Activated T-helper 2 cell treated with anti-CD3 and anti-CD28 coated beads, Interferon-gamma antibody, Interleukin-2, Interleukin-4, amounts not matched to agents 10 μg/mL and 5 μg/mL and 100 μg/mL, durations not matched to agents 14 hours and 24 hours and 36 hours (primary cell): ENCODE measurements around the gene ZBTB21. TPM values are rescaled to one million over a fixed set of nuclear protein-coding genes. Genes with fewer than 3 reads are reported as not detected.
A peak's percentile ranks its signal among the peaks of the same experiment; 100 is the strongest.

ENCODE experiments used
- DNase-seq: peaks from one replicate; pipeline ENCODE4 v3.0.0; 2021; ENCODE audit warnings: low spot score
- H3K27ac Mint-ChIP-seq: one replicate; pipeline ENCODE4 v1.8.0; 2021; ENCODE audit warnings: mixed read lengths
- H3K27me3 Mint-ChIP-seq: one replicate; pipeline ENCODE4 v1.8.0; 2021; ENCODE audit warnings: low read depth, mixed read lengths
- H3K36me3 Mint-ChIP-seq: one replicate; pipeline ENCODE4 v1.8.0; 2021; ENCODE audit warnings: low read depth, mixed read lengths
- H3K4me1 Mint-ChIP-seq: one replicate; pipeline ENCODE4 v1.8.0; 2021; ENCODE audit warnings: low read depth, mixed read lengths
- H3K4me3 Mint-ChIP-seq: one replicate; pipeline ENCODE4 v1.8.0; 2021; ENCODE audit warnings: low read depth, mild to moderate bottlenecking, moderate library complexity, mixed read lengths
- H3K9me3 Mint-ChIP-seq: one replicate; pipeline ENCODE4 v1.8.0; 2021; ENCODE audit warnings: mixed read lengths
- intact Hi-C: fragments of 100-400 bp; cut with micrococcal nuclease; formaldehyde crosslinking; loops from one replicate; pipeline ENCODE4 v1.15.1; 2023
- total RNA-seq: library from RNA; stranded (reverse); gene quantifications from 2 replicates; pipeline ENCODE4 v1.2.3, GENCODE V29; 2022

The ZBTB21 gene
- total RNA-seq, result 24.5 and 25.7 TPM in 2 replicates

DNA sequence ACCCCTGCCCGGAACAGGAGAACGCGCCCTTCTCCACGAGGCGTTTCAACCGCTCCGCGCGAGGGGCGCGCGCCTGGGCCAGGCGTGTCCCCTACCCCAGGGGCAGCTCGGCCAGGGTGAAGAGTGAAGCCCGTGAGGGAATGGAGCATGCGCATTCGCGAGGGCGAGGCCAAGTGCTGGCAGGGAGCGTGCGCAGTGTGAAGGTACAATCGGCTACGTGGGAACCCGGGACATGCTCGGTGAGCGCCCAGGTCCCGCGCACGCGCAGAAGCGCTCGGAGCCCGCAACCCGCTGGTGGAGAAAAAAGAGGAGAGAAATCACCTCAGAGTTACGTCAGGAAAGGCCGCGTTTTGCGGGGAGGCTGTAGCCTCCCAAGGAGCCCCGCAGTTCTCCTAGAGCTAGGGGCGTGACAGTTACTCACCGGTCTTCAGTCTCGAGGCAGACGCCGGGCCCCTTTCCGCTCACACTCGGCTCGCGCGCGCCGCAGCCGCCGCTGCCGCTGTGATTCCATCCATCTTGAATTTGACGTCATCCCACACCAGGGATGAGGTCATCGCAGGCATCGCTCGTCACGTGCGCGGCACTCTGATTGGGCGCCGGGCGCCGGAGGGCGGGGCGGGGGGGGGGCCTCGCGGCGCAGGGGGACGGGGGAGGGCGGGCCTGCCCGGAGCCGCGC is at the start of gene ZBTB21:
Gene ZBTB21, minus strand, starts transcription at position 530 of the 676 bp plus-strand sequence. CDS start 16,265 bp downstream, outside the sequence.
- peaks cover 9% of the 10 kb centered on the region for H3K9me3 Mint-ChIP-seq
- peaks cover 25% of the 10 kb centered on the region for H3K4me1 Mint-ChIP-seq
- H3K27ac Mint-ChIP-seq, result peak within 1 kb of the TSS; percentile 99
- peaks cover 18% of the 10 kb centered on the region for H3K27me3 Mint-ChIP-seq
- H3K4me3 Mint-ChIP-seq, result peak within 1 kb of the TSS; percentile 94
- intact Hi-C loops, result loop anchor here (1.0 to 10.0 kb wide), 4 partner anchors 8 to 395 kb away; partner anchors contain the start of genes PRDM15 and UBASH3A
- H3K36me3 Mint-ChIP-seq, result peaks cover 32% of the 10 kb centered on the region
- peak; percentile 97 for DNase-seq

DNA sequence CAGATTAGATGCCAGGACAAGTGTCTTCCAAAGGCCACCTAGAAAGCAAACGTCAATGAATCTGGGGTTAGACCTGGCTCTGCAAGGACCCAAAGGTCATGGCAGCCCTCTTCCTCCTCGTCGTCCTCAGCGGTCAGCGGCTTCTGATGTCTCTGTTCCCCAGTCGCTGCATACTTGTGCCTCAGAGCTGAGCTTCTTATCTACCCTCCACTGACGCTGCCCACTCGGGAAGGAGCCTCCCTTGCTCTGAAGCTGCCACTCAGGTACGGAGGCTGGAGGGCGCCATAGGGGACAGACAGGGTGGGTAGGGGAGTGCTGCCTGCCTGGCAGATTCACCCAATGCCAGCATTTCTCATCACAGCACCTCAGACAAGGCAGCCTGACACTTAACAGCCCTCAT is 49.6 kb upstream of the ZBTB21 start:
- Mint-ChIP-seq H3K27ac (no peak overlapping the region), H3K4me1 (peaks cover 42% of the 10 kb centered on the region), H3K4me3 (no peak overlapping the region), H3K9me3 (no peaks in the 10 kb centered on the region), H3K36me3 (no peaks in the 10 kb centered on the region), H3K27me3 (peaks cover 4% of the 10 kb centered on the region)
- intact Hi-C loops, result loop anchor here (5.0 kb wide), 1 partner anchor 48 kb away; no protein-coding TSS in a partner anchor
- no peak for DNase-seq

DNA sequence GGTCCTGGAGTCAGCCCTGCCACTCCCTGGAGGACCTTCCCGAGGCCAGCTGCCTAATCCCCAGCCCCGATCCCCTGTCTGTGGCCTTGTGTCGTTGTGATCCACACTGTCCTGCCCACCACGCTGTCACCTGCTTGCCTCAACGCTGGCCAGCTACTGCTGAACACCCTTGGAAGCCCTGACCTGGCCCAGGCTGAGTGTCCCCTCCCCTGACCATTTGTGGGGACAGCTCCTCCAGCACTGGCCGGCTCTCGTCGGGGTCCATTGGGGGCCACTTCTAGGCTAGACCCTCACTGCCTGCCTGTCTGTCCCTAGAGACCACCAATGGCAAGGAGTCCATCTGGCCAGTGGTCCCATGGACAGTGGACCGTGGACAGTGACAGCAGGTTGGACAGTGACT is 49.0 kb upstream of the ZBTB21 start:
- H3K9me3 Mint-ChIP-seq, result no peaks in the 10 kb centered on the region
- H3K27me3 Mint-ChIP-seq, result peaks cover 4% of the 10 kb centered on the region
- H3K36me3 Mint-ChIP-seq, result no peaks in the 10 kb centered on the region
- no peak overlapping the region for H3K4me3 Mint-ChIP-seq
- no peak overlapping the region for H3K27ac Mint-ChIP-seq
- DNase-seq, result no peak
- peaks cover 38% of the 10 kb centered on the region for H3K4me1 Mint-ChIP-seq
- intact Hi-C loops, result no loop called here

DNA sequence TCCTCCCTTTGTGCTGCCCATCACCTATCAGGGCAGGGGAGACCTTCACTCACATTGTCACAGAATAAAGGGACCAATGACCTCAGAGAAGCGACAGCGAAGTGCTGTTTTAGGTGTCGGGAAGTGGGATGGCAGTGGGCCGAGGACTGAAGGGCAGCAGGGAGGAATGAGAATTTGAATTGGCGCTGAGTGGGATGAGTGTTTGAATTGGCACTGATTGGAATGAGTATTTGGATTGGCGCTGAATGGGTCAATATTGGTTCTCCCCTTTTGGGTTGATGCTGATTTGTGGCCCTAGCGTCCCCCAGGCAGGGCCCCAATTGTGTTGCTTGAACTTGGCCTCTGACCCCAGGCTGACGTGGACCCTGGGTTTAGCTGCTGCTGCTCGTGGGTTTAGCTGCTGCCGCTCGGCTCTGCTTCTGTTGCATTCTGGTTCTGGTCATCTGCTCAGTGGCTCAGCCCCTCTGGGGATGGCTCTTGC is 48.5 kb upstream of the ZBTB21 start:
- H3K27ac Mint-ChIP-seq, result no peak overlapping the region

GRCh38 chr21:42057851-42058437 is 47.8 kb upstream of the ZBTB21 start:
- intact Hi-C loops, result no loop called here
- Mint-ChIP-seq H3K36me3 (no peaks in the 10 kb centered on the region), H3K4me3 (no peak overlapping the region), H3K27me3 (peaks cover 7% of the 10 kb centered on the region), H3K27ac (no peak overlapping the region), H3K4me1 (peaks cover 27% of the 10 kb centered on the region), H3K9me3 (no peaks in the 10 kb centered on the region)
- DNase-seq, result no peak

More for the DNA sequence above, 48.5 kb upstream of the ZBTB21 start:
- Mint-ChIP-seq H3K27me3 (peaks cover 4% of the 10 kb centered on the region), H3K4me1 (peaks cover 33% of the 10 kb centered on the region), H3K36me3 (no peaks in the 10 kb centered on the region), H3K9me3 (no peaks in the 10 kb centered on the region), H3K4me3 (no peak overlapping the region)
- intact Hi-C loops, result no loop called here
- no peak for DNase-seq

- H3K36me3 Mint-ChIP-seq, result no peaks in the 10 kb centered on the region
- H3K4me3 Mint-ChIP-seq, result no peak overlapping the region
- no peak for DNase-seq
- peaks cover 21% of the 10 kb centered on the region for H3K4me1 Mint-ChIP-seq
- H3K27ac Mint-ChIP-seq, result no peak overlapping the region
- H3K9me3 Mint-ChIP-seq, result no peaks in the 10 kb centered on the region
- intact Hi-C loops, result no loop called here
- H3K27me3 Mint-ChIP-seq, result peaks cover 13% of the 10 kb centered on the region
Measured at GRCh38 chr21:42056996-42057689, 47.0 kb upstream of the ZBTB21 start.

GRCh38 chr21:42056468-42056867 is 46.3 kb upstream of the ZBTB21 start:
- Mint-ChIP-seq H3K4me3 (no peak overlapping the region), H3K9me3 (no peaks in the 10 kb centered on the region), H3K27me3 (peaks cover 13% of the 10 kb centered on the region), H3K27ac (no peak overlapping the region), H3K36me3 (no peaks in the 10 kb centered on the region), H3K4me1 (peaks cover 20% of the 10 kb centered on the region)
- DNase-seq, result no peak
- intact Hi-C loops, result no loop called here

GRCh38 chr21:42055425-42055824 is 45.3 kb upstream of the ZBTB21 start:
- no peaks in the 10 kb centered on the region for H3K36me3 Mint-ChIP-seq
- H3K9me3 Mint-ChIP-seq, result no peaks in the 10 kb centered on the region
- H3K27me3 Mint-ChIP-seq, result peaks cover 13% of the 10 kb centered on the region
- no peak for DNase-seq
- intact Hi-C loops, result no loop called here
- H3K4me1 Mint-ChIP-seq, result peaks cover 14% of the 10 kb centered on the region
- no peak overlapping the region for H3K27ac Mint-ChIP-seq
- no peak overlapping the region for H3K4me3 Mint-ChIP-seq

DNA sequence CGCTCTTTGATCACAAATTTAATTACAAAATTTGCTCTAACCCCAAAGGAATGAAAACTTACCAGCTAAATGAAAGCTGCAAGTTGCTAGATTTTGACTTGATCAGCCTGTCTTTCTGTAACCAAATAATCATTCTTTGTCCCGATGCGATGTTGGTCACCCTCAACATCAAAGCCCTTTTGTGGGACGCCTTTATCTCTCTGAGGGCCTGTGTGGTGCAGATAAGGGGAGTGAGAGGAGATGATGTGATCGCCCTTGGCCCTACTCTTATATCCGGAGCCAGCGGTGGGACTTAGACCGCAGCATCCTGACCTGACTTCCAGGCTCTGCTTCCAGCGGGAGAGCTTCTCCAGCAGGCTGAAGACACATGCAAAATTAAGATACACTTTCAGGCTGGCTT is 41.6 kb upstream of the ZBTB21 start:
- no peaks in the 10 kb centered on the region for H3K36me3 Mint-ChIP-seq
- no peak overlapping the region for H3K27ac Mint-ChIP-seq
- no peak overlapping the region for H3K4me3 Mint-ChIP-seq

DNA sequence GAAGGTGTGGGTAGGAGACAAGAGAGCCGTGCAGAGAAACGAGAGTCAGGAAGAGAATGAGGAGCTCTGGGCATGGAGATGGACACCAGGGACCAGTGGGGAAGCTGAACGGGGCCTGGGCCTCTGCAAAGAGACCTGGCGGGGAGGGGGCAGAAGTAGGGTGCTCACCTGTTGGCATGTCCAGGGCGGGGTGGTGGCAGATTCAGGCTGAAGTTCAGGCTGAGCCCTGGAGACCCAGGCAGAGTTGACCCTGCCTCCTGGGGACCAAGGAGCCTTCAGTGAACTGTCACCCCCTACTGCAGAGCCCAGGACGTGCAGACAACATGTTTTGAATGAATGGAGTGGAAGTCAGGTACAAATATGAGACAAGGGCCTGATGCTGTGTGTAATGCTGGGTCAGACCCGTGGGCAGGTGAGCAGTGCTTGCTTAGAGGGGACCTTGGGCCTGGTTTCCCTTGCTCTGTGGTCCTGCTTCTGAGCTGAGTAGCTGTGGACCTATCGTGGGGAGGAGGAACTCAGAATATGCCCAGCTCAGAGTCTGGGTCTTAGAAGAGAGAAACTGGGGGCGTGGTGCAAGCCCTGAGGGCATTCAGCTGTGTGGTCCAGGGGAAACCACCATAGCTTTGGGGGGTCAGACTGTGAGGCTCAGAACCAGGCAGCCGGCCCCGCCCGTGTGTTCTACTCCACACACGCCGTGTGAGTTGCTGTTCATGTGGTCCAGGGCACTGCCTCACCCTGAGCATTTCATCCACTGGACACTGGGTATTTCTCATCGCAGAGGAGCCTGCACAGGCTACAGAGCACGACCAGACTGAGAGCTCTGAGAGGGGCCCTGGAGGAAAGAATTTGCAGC is 39.6 kb upstream of the ZBTB21 start:
- no peaks in the 10 kb centered on the region for H3K9me3 Mint-ChIP-seq
- H3K4me1 Mint-ChIP-seq, result peaks cover 8% of the 10 kb centered on the region
- DNase-seq, result no peak
- H3K36me3 Mint-ChIP-seq, result no peaks in the 10 kb centered on the region
- peak overlapping the region; percentile 19 for H3K27ac Mint-ChIP-seq
- intact Hi-C loops, result no loop called here
- peaks cover 9% of the 10 kb centered on the region for H3K27me3 Mint-ChIP-seq
- no peak overlapping the region for H3K4me3 Mint-ChIP-seq

More for the DNA sequence above, 41.6 kb upstream of the ZBTB21 start:
- Mint-ChIP-seq H3K9me3 (no peaks in the 10 kb centered on the region), H3K4me1 (peaks cover 11% of the 10 kb centered on the region), H3K27me3 (peaks cover 10% of the 10 kb centered on the region)
- intact Hi-C loops, result no loop called here
- DNase-seq, result no peak

GRCh38 chr21:42048870-42049577 is 38.9 kb upstream of the ZBTB21 start:
- DNase-seq, result no peak
- Mint-ChIP-seq H3K27me3 (peaks cover 9% of the 10 kb centered on the region), H3K4me3 (no peak overlapping the region), H3K4me1 (peaks cover 8% of the 10 kb centered on the region), H3K27ac (peak overlapping the region; percentile 19), H3K9me3 (no peaks in the 10 kb centered on the region), H3K36me3 (no peaks in the 10 kb centered on the region)
- intact Hi-C loops, result no loop called here
